ENCODE results near the gene KDM8.

Gene KDM8

GRCh38 chr16:27191352-27191924 lies 11.9 kb upstream of the KDM8 start:
- no peak overlapping the region for H2BK120ac ChIP-seq (ENCODE audit: low read depth, low read length)
- no peak overlapping the region for H3K27ac ChIP-seq (replicated peaks; ENCODE audit: low read length)
- no peak overlapping the region for H2BK15ac ChIP-seq (ENCODE audit: low read length)
- peaks cover 0 to 2% of the 10 kb centered on the region in 2 donors for H3K9me3 ChIP-seq (replicated peaks in 1 of 2; ENCODE audit: control insufficient read depth in 2 of 2, insufficient read depth in 1 of 2, low read depth in 1 of 2, low read length in 2 of 2)
- no peak overlapping the region for H2BK12ac ChIP-seq (ENCODE audit: low read length)
- no peak overlapping the region for H4K91ac ChIP-seq (ENCODE audit: low read depth, low read length, poor library complexity)
- no peak for DNase-seq (ENCODE audit: low spot score)
- H3K4me2 ChIP-seq (ENCODE audit: insufficient read depth, low read length, poor library complexity, severe bottlenecking): no peak overlapping the region
- H3K36me3 ChIP-seq (replicated peaks in 1 of 2; ENCODE audit: control insufficient read depth in 2 of 2, insufficient read depth in 2 of 2, low read length in 2 of 2): no peaks in the 10 kb centered on the region
- no peaks in the 10 kb centered on the region for H3K27me3 ChIP-seq (ENCODE audit: control insufficient read depth in 3 of 3, insufficient read depth in 3 of 3, low read depth in 1 of 3, low read length in 3 of 3)
- no peaks in the 10 kb centered on the region for H3K79me1 ChIP-seq (ENCODE audit: low read depth, low read length)
- no peak overlapping the region for H3K9ac ChIP-seq (ENCODE audit: low read depth, low read length, poor library complexity)
- no peak overlapping the region for H2AK5ac ChIP-seq (ENCODE audit: low read depth, low read length)
- H2BK5ac ChIP-seq (ENCODE audit: low read length): no peak overlapping the region
- H3K14ac ChIP-seq (ENCODE audit: low read length): no peak overlapping the region
- no peak overlapping the region for H3K23ac ChIP-seq (ENCODE audit: low read depth, low read length, poor library complexity)
- no peak overlapping the region for H2AFZ ChIP-seq (ENCODE audit: low read length)
- WGBS, 2 donors (ENCODE audit: extremely low coverage in 2 of 2, insufficient read length in 2 of 2, insufficient replicate concordance in 1 of 2): no CpG with 5 or more reads among the region's 7 CpGs
- H4K8ac ChIP-seq (ENCODE audit: low read depth, low read length): no peak overlapping the region
- H3K4me3 ChIP-seq (ENCODE audit: low read length in 2 of 2): no peak overlapping the region
- no peak overlapping the region for H3K4ac ChIP-seq (ENCODE audit: low read length)
- H3K18ac ChIP-seq (ENCODE audit: low read length): no peak overlapping the region
- H3K4me1 ChIP-seq (ENCODE audit: control insufficient read depth in 2 of 2, insufficient read depth in 1 of 2, low read depth in 1 of 2, low read length in 2 of 2): no peaks in the 10 kb centered on the region

- Histone ChIP-seq H3K4me3 (ENCODE audit: low read length in 2 of 2) (no peak overlapping the region), H3K9me3 (replicated peaks in 1 of 2; ENCODE audit: control insufficient read depth in 2 of 2, insufficient read depth in 1 of 2, low read depth in 1 of 2, low read length in 2 of 2) (peaks cover 0 to 2% of the 10 kb centered on the region in 2 donors), H2BK12ac (ENCODE audit: low read length) (no peak overlapping the region), H2BK15ac (ENCODE audit: low read length) (no peak overlapping the region), H3K36me3 (replicated peaks in 1 of 2; ENCODE audit: control insufficient read depth in 2 of 2, insufficient read depth in 2 of 2, low read length in 2 of 2) (no peaks in the 10 kb centered on the region), H3K4ac (ENCODE audit: low read length) (no peak overlapping the region), H2AK5ac (ENCODE audit: low read depth, low read length) (no peak overlapping the region), H4K8ac (ENCODE audit: low read depth, low read length) (no peak overlapping the region), H3K79me1 (ENCODE audit: low read depth, low read length) (no peaks in the 10 kb centered on the region), H3K23ac (ENCODE audit: low read depth, low read length, poor library complexity) (no peak overlapping the region), H3K27ac (replicated peaks; ENCODE audit: low read length) (no peak overlapping the region), H3K18ac (ENCODE audit: low read length) (no peak overlapping the region), H3K9ac (ENCODE audit: low read depth, low read length, poor library complexity) (no peak overlapping the region), H3K14ac (ENCODE audit: low read length) (no peak overlapping the region), H3K4me1 (ENCODE audit: control insufficient read depth in 2 of 2, insufficient read depth in 1 of 2, low read depth in 1 of 2, low read length in 2 of 2) (no peaks in the 10 kb centered on the region), H3K4me2 (ENCODE audit: insufficient read depth, low read length, poor library complexity, severe bottlenecking) (no peak overlapping the region), H3K27me3 (ENCODE audit: control insufficient read depth in 3 of 3, insufficient read depth in 3 of 3, low read depth in 1 of 3, low read length in 3 of 3) (no peaks in the 10 kb centered on the region), H2BK5ac (ENCODE audit: low read length) (no peak overlapping the region), H2BK120ac (ENCODE audit: low read depth, low read length) (no peak overlapping the region), H4K91ac (ENCODE audit: low read depth, low read length, poor library complexity) (no peak overlapping the region), H2AFZ (ENCODE audit: low read length) (no peak overlapping the region)
- no peak for DNase-seq (ENCODE audit: low spot score)
- WGBS, 2 donors (ENCODE audit: extremely low coverage in 2 of 2, insufficient read length in 2 of 2, insufficient replicate concordance in 1 of 2): no CpG with 5 or more reads among the region's 6 CpGs
Measured at GRCh38 chr16:27193300-27193990, 9.9 kb upstream of the KDM8 start.

GRCh38 chr16:27195076-27195741 lies 8.1 kb upstream of the KDM8 start:
- no peak overlapping the region for H3K9ac ChIP-seq (ENCODE audit: low read depth, low read length, poor library complexity)
- H3K4me3 ChIP-seq (ENCODE audit: low read length in 2 of 2): peak overlapping the region in 1 of 2 donors; percentile 36
- H3K18ac ChIP-seq (ENCODE audit: low read length): no peak overlapping the region
- no peak overlapping the region for H3K4ac ChIP-seq (ENCODE audit: low read length)
- H3K9me3 ChIP-seq (replicated peaks in 1 of 2; ENCODE audit: control insufficient read depth in 2 of 2, insufficient read depth in 1 of 2, low read depth in 1 of 2, low read length in 2 of 2): peaks cover 0 to 2% of the 10 kb centered on the region in 2 donors
- H2BK120ac ChIP-seq (ENCODE audit: low read depth, low read length): no peak overlapping the region
- H2BK15ac ChIP-seq (ENCODE audit: low read length): no peak overlapping the region
- no peak overlapping the region for H4K8ac ChIP-seq (ENCODE audit: low read depth, low read length)
- no peak overlapping the region for H2BK5ac ChIP-seq (ENCODE audit: low read length)
- H3K23ac ChIP-seq (ENCODE audit: low read depth, low read length, poor library complexity): no peak overlapping the region
- H2AFZ ChIP-seq (ENCODE audit: low read length): no peak overlapping the region
- no peak for DNase-seq (ENCODE audit: low spot score)
- H3K36me3 ChIP-seq (replicated peaks in 1 of 2; ENCODE audit: control insufficient read depth in 2 of 2, insufficient read depth in 2 of 2, low read length in 2 of 2): no peaks in the 10 kb centered on the region
- no peak overlapping the region for H2AK5ac ChIP-seq (ENCODE audit: low read depth, low read length)
- H3K79me1 ChIP-seq (ENCODE audit: low read depth, low read length): no peaks in the 10 kb centered on the region
- H3K27ac ChIP-seq (replicated peaks; ENCODE audit: low read length): no peak overlapping the region
- H3K27me3 ChIP-seq (ENCODE audit: control insufficient read depth in 3 of 3, insufficient read depth in 3 of 3, low read depth in 1 of 3, low read length in 3 of 3): no peaks in the 10 kb centered on the region
- no peaks in the 10 kb centered on the region for H3K4me1 ChIP-seq (ENCODE audit: control insufficient read depth in 2 of 2, insufficient read depth in 1 of 2, low read depth in 1 of 2, low read length in 2 of 2)
- WGBS, 2 donors (ENCODE audit: extremely low coverage in 2 of 2, insufficient read length in 2 of 2, insufficient replicate concordance in 1 of 2): no CpG with 5 or more reads among the region's 6 CpGs
- no peak overlapping the region for H4K91ac ChIP-seq (ENCODE audit: low read depth, low read length, poor library complexity)
- no peak overlapping the region for H3K14ac ChIP-seq (ENCODE audit: low read length)
- H3K4me2 ChIP-seq (ENCODE audit: insufficient read depth, low read length, poor library complexity, severe bottlenecking): no peak overlapping the region
- H2BK12ac ChIP-seq (ENCODE audit: low read length): no peak overlapping the region

- H2BK15ac ChIP-seq (ENCODE audit: low read length): no peak overlapping the region
- H3K4me2 ChIP-seq (ENCODE audit: insufficient read depth, low read length, poor library complexity, severe bottlenecking): no peak overlapping the region
- H2BK5ac ChIP-seq (ENCODE audit: low read length): no peak overlapping the region
- WGBS, 2 donors (ENCODE audit: extremely low coverage in 2 of 2, insufficient read length in 2 of 2, insufficient replicate concordance in 1 of 2): no CpG with 5 or more reads among the region's 9 CpGs
- no peak overlapping the region for H4K8ac ChIP-seq (ENCODE audit: low read depth, low read length)
- no peak overlapping the region for H2BK12ac ChIP-seq (ENCODE audit: low read length)
- no peak overlapping the region for H2AK5ac ChIP-seq (ENCODE audit: low read depth, low read length)
- H2AFZ ChIP-seq (ENCODE audit: low read length): no peak overlapping the region
- no peak overlapping the region for H3K9ac ChIP-seq (ENCODE audit: low read depth, low read length, poor library complexity)
- H3K4me1 ChIP-seq (ENCODE audit: control insufficient read depth in 2 of 2, insufficient read depth in 1 of 2, low read depth in 1 of 2, low read length in 2 of 2): no peaks in the 10 kb centered on the region
- no peak for DNase-seq (ENCODE audit: low spot score)
- H3K18ac ChIP-seq (ENCODE audit: low read length): no peak overlapping the region
- no peak overlapping the region for H3K23ac ChIP-seq (ENCODE audit: low read depth, low read length, poor library complexity)
- H3K4me3 ChIP-seq (ENCODE audit: low read length in 2 of 2): no peak overlapping the region
- no peaks in the 10 kb centered on the region for H3K27me3 ChIP-seq (ENCODE audit: control insufficient read depth in 3 of 3, insufficient read depth in 3 of 3, low read depth in 1 of 3, low read length in 3 of 3)
- peaks cover 0 to 2% of the 10 kb centered on the region in 2 donors for H3K9me3 ChIP-seq (replicated peaks in 1 of 2; ENCODE audit: control insufficient read depth in 2 of 2, insufficient read depth in 1 of 2, low read depth in 1 of 2, low read length in 2 of 2)
- no peak overlapping the region for H3K27ac ChIP-seq (replicated peaks; ENCODE audit: low read length)
- H3K36me3 ChIP-seq (replicated peaks in 1 of 2; ENCODE audit: control insufficient read depth in 2 of 2, insufficient read depth in 2 of 2, low read length in 2 of 2): no peaks in the 10 kb centered on the region
- H3K4ac ChIP-seq (ENCODE audit: low read length): no peak overlapping the region
- H3K14ac ChIP-seq (ENCODE audit: low read length): no peak overlapping the region
- H3K79me1 ChIP-seq (ENCODE audit: low read depth, low read length): no peaks in the 10 kb centered on the region
- no peak overlapping the region for H4K91ac ChIP-seq (ENCODE audit: low read depth, low read length, poor library complexity)
- no peak overlapping the region for H2BK120ac ChIP-seq (ENCODE audit: low read depth, low read length)
Measured at GRCh38 chr16:27195941-27196595, 7.3 kb upstream of the KDM8 start.
